Astrocyte (in vitro differentiated cells and primary cell): ENCODE measurements around the gene TAF5L. TPM values are rescaled to one million over a fixed set of nuclear protein-coding genes. Genes with fewer than 3 reads are reported as not detected.

Source experiments
- DNase-seq: peaks from one replicate; pipeline ENCODE4 v3.0.0-alpha.2; 2010; ENCODE audit warnings: low read depth
- FAIRE-seq: peaks from 2 replicates; lab custom pipeline; 2011; peaks lifted over from hg19 to GRCh38; lab: Jason Lieb, UNC
- H2AFZ ChIP-seq: 2 replicates; pipeline ENCODE4 v1.6.0; 2012; ENCODE audit warnings: low read depth, low read length, inconsistent platforms
- H3K27ac ChIP-seq: 2 replicates; pipeline ENCODE4 v1.5.1; 2011; ENCODE audit warnings: low read depth, low read length, inconsistent platforms
- H3K27me3 ChIP-seq: 2 replicates; pipeline ENCODE4 v1.6.0; 2011; ENCODE audit warnings: low read length, inconsistent platforms; ENCODE audit not compliant: insufficient read depth
- H3K36me3 ChIP-seq: 2 replicates; pipeline ENCODE4 v1.5.1; 2011; ENCODE audit warnings: low read length, inconsistent platforms; ENCODE audit not compliant: insufficient read depth
- H3K4me1 ChIP-seq: 2 replicates; pipeline ENCODE4 v1.5.1; 2011; ENCODE audit warnings: low read length, inconsistent platforms; ENCODE audit not compliant: insufficient read depth
- H3K4me2 ChIP-seq: 2 replicates; pipeline ENCODE4 v1.6.0; 2012; ENCODE audit warnings: low read length, inconsistent platforms
- H3K4me3 ChIP-seq: 2 replicates; pipeline ENCODE4 v1.5.1; 2011; ENCODE audit warnings: low read depth, mild to moderate bottlenecking, low read length, inconsistent platforms; ENCODE audit not compliant: insufficient read depth
- H3K79me2 ChIP-seq: 2 replicates; pipeline ENCODE4 v1.6.0; 2012; ENCODE audit warnings: mild to moderate bottlenecking, low read length, inconsistent platforms; ENCODE audit not compliant: insufficient read depth
- H3K9ac ChIP-seq: 2 replicates; pipeline ENCODE4 v1.6.0; 2012; ENCODE audit warnings: mild to moderate bottlenecking, low read length, inconsistent platforms
- H3K9me3 ChIP-seq: 2 replicates; pipeline ENCODE4 v1.5.1; 2012; ENCODE audit warnings: low read depth, mild to moderate bottlenecking, low read length, inconsistent platforms; ENCODE audit not compliant: insufficient read depth
- H4K20me1 ChIP-seq: 2 replicates; pipeline ENCODE4 v1.6.0; 2012; ENCODE audit warnings: low read length, inconsistent platforms; ENCODE audit not compliant: insufficient read depth
- H3K27ac Mint-ChIP-seq: one replicate; pipeline ENCODE4 v1.8.0; 2021; ENCODE audit warnings: mild to moderate bottlenecking, mixed read lengths; ENCODE audit not compliant: unreplicated experiment
- H3K27me3 Mint-ChIP-seq: one replicate; pipeline ENCODE4 v1.8.0; 2021; ENCODE audit warnings: low read depth, mixed read lengths; ENCODE audit not compliant: unreplicated experiment
- H3K36me3 Mint-ChIP-seq: one replicate; pipeline ENCODE4 v1.8.0; 2021; ENCODE audit warnings: low read depth, mixed read lengths; ENCODE audit not compliant: unreplicated experiment
- H3K4me1 Mint-ChIP-seq: one replicate; pipeline ENCODE4 v1.8.0; 2021; ENCODE audit warnings: low read depth, mixed read lengths; ENCODE audit not compliant: unreplicated experiment
- H3K4me3 Mint-ChIP-seq: one replicate; pipeline ENCODE4 v1.8.0; 2021; ENCODE audit warnings: mild to moderate bottlenecking, moderate library complexity, mixed read lengths; ENCODE audit not compliant: unreplicated experiment
- H3K9me3 Mint-ChIP-seq: one replicate; pipeline ENCODE4 v1.8.0; 2021; ENCODE audit warnings: mild to moderate bottlenecking, mixed read lengths; ENCODE audit not compliant: unreplicated experiment
- CTCF ChIP-seq: IDR thresholded peaks from 2 replicates; pipeline ENCODE4 v1.5.1; 2011; ENCODE audit warnings: low read depth, mild to moderate bottlenecking, inconsistent platforms, low read length, moderate library complexity; ENCODE audit not compliant: insufficient read depth
- EZH2 ChIP-seq: IDR thresholded peaks from 2 replicates; pipeline ENCODE4 v1.6.1; 2012; ENCODE audit warnings: mild to moderate bottlenecking, low read length, inconsistent platforms; ENCODE audit not compliant: insufficient read depth
- total RNA-seq: library from RNA; stranded (reverse); gene quantifications from 2 replicates; pipeline ENCODE4 v1.2.1, GENCODE V29; 2021

Gene TAF5L
- total RNA-seq, 1 donor from 2014 or later = 23.5 TPM

GRCh38 chr1:229625071-229625914, 629 bp downstream of the TAF5L start:
- H4K20me1 ChIP-seq = peaks cover 73% of the 10 kb centered on the region
- H3K36me3 ChIP-seq = no peaks in the 10 kb centered on the region
- H3K9me3 ChIP-seq = no peaks in the 10 kb centered on the region
- peaks cover 3% of the 10 kb centered on the region for H3K36me3 Mint-ChIP-seq
- peak overlapping the region; percentile 76 for H2AFZ ChIP-seq
- peak overlapping the region; percentile 97 for H3K4me3 Mint-ChIP-seq
- peaks cover 29% of the 10 kb centered on the region for H3K4me1 Mint-ChIP-seq
- no peaks in the 10 kb centered on the region for H3K9me3 Mint-ChIP-seq
- H3K4me3 ChIP-seq = peak overlapping the region; percentile 78
- H3K27ac ChIP-seq = peak overlapping the region; percentile 27
- peak overlapping the region; percentile 64 for H3K27ac Mint-ChIP-seq
- H3K4me1 ChIP-seq = peaks cover 18% of the 10 kb centered on the region
- no peaks in the 10 kb centered on the region for H3K27me3 ChIP-seq
- no peak for FAIRE-seq
- H3K4me2 ChIP-seq = peak overlapping the region; percentile 96
- peak; percentile 49 for DNase-seq
- H3K79me2 ChIP-seq = peaks cover 93% of the 10 kb centered on the region
- no peak for TF ChIP-seq EZH2
- TF ChIP-seq CTCF = no peak
- H3K27me3 Mint-ChIP-seq = no peaks in the 10 kb centered on the region
- peak overlapping the region; percentile 89 for H3K9ac ChIP-seq

GRCh38 chr1:229624521-229625070, 1.3 kb downstream of the TAF5L start:
- TF ChIP-seq EZH2 (no peak), CTCF (no peak)
- peaks cover 32% of the 10 kb centered on the region for H3K4me1 Mint-ChIP-seq
- Histone ChIP-seq H3K9me3 (no peaks in the 10 kb centered on the region), H3K4me3 (peak overlapping the region; percentile 78), H3K79me2 (peaks cover 93% of the 10 kb centered on the region), H3K4me2 (peak overlapping the region; percentile 96), H2AFZ (peak overlapping the region; percentile 76), H4K20me1 (peaks cover 73% of the 10 kb centered on the region), H3K4me1 (peaks cover 18% of the 10 kb centered on the region), H3K27me3 (no peaks in the 10 kb centered on the region), H3K27ac (no peak overlapping the region), H3K9ac (peak overlapping the region; percentile 77), H3K36me3 (no peaks in the 10 kb centered on the region)
- peak overlapping the region; percentile 97 for H3K4me3 Mint-ChIP-seq
- DNase-seq = no peak
- no peak for FAIRE-seq
- no peaks in the 10 kb centered on the region for H3K9me3 Mint-ChIP-seq
- H3K27ac Mint-ChIP-seq = peak overlapping the region; percentile 64
- H3K27me3 Mint-ChIP-seq = no peaks in the 10 kb centered on the region
- H3K36me3 Mint-ChIP-seq = peaks cover 3% of the 10 kb centered on the region

GRCh38 chr1:229623838-229624237, 2.1 kb downstream of the TAF5L start:
- Mint-ChIP-seq H3K27ac (no peak overlapping the region), H3K36me3 (peaks cover 3% of the 10 kb centered on the region), H3K4me3 (peak overlapping the region; percentile 97), H3K9me3 (no peaks in the 10 kb centered on the region), H3K4me1 (peaks cover 34% of the 10 kb centered on the region), H3K27me3 (no peaks in the 10 kb centered on the region)
- Histone ChIP-seq H3K4me1 (peaks cover 17% of the 10 kb centered on the region), H2AFZ (no peak overlapping the region), H3K36me3 (no peaks in the 10 kb centered on the region), H3K27me3 (no peaks in the 10 kb centered on the region), H3K4me2 (peak overlapping the region; percentile 96), H3K4me3 (no peak overlapping the region), H3K9ac (no peak overlapping the region), H3K79me2 (peaks cover 93% of the 10 kb centered on the region), H3K9me3 (no peaks in the 10 kb centered on the region), H4K20me1 (peaks cover 75% of the 10 kb centered on the region), H3K27ac (no peak overlapping the region)
- no peak for TF ChIP-seq EZH2
- no peak for FAIRE-seq
- DNase-seq = no peak
